Measurements from ENCODE around the gene OGFR.
A peak's percentile ranks its signal among the peaks of the same experiment; 100 is the strongest.

OGFR gene

DNA sequence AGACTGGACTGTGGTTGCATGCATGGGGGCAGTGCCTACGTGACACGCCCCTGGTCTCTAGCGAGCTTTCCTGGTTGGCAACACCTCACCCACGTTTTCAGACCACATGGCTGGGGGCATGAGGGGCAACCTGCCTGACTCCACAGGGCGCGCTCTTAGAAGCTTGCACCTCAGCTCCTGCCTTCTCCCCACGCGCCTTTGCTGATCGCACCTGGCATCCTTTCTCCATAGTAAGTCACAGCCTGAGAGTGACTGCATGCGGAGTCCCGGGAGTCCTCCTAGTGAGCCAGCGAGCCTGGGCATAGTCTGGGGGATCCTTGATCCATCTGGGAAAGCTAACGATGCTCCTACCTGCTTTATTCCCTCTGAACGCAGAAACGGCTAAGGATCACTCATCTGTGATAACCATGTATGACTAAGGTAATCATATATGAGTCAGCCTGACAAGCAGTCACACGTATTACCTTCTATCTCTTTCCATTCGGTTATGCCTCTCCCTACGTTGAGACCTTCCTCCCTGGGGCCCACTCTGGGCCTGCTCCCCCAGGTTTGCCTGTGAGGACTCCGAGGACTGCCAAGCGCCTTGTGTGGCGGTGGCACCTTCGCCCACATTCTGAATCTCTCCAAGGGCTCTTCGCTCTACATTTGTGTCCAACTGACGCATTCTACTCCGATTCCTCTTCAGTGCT is 52.4 kb downstream of the OGFR start:
- H3K4me1 Mint-ChIP-seq, result peaks cover 27% of the 10 kb centered on the region
- H3K9me3 Mint-ChIP-seq, result no peaks in the 10 kb centered on the region
- H3K27ac Mint-ChIP-seq, result no peak overlapping the region
- no peak overlapping the region for H3K4me3 Mint-ChIP-seq
- H3K36me3 Mint-ChIP-seq, result peaks cover 15% of the 10 kb centered on the region
- no peaks in the 10 kb centered on the region for H3K27me3 Mint-ChIP-seq

DNA sequence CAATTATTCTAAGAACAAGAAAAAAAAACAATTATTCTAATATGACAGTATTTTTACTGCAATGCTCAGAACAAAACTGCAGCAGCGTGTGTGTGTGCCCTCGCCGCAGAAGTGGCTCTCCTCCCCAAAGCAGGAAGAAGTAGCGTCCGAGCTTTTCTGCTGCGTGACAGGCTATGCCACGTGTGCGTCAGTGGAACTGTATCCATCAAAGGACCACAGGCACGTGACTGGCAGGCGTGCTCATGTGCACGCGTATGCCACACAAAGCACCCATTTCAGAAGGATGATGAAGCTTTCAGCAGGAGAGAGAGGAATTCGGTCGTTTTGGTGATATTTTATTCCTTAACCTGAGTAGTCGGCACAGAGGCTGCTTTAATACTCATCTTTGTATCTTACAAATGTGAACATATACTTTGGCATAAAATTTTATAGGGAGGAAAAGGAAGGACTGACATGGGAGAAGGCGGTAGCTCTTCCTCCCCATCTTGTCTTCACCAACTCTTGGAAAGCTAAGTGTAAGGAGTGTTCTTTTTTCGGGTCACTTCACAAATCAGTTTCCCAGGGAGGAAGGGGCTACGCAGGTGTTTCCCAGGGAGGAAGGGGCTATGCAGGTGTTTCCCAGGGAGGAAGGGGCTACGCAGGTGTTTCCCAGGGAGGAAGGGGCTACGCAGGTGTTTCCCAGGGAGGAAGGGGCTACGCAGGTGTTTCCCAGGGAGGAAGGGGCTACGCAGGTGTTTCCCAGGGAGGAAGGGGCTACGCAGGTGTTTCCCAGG is 53.6 kb downstream of the OGFR start:
- Mint-ChIP-seq H3K4me1 (peaks cover 31% of the 10 kb centered on the region), H3K4me3 (peak overlapping the region; percentile 47), H3K27ac (no peak overlapping the region), H3K9me3 (no peaks in the 10 kb centered on the region), H3K36me3 (peaks cover 14% of the 10 kb centered on the region), H3K27me3 (no peaks in the 10 kb centered on the region)

DNA sequence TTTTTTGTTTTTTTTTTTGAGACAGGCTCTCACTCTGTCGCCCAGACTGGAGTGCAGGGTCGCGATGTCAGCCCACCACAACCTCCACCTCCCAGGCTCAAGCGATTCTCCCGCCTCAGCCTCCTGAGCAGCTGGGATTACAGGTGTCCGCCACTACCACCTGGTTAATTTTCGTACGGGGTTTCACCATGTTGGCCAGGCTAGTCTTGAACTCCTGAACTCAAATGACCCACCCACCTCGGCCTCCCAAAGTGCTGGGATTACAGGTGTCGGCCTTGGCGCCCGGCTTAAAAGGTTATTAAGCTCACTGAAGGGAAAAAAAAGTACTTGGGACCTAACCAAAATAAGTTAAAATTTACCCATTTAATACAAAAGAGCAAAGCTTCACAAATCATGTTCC is 55.1 kb downstream of the OGFR start:
- peaks cover 10% of the 10 kb centered on the region for H3K36me3 Mint-ChIP-seq
- H3K27me3 Mint-ChIP-seq, result no peaks in the 10 kb centered on the region
- H3K9me3 Mint-ChIP-seq, result no peaks in the 10 kb centered on the region
- no peak overlapping the region for H3K27ac Mint-ChIP-seq
- peak overlapping the region; percentile 76 for H3K4me3 Mint-ChIP-seq
- peaks cover 31% of the 10 kb centered on the region for H3K4me1 Mint-ChIP-seq

DNA sequence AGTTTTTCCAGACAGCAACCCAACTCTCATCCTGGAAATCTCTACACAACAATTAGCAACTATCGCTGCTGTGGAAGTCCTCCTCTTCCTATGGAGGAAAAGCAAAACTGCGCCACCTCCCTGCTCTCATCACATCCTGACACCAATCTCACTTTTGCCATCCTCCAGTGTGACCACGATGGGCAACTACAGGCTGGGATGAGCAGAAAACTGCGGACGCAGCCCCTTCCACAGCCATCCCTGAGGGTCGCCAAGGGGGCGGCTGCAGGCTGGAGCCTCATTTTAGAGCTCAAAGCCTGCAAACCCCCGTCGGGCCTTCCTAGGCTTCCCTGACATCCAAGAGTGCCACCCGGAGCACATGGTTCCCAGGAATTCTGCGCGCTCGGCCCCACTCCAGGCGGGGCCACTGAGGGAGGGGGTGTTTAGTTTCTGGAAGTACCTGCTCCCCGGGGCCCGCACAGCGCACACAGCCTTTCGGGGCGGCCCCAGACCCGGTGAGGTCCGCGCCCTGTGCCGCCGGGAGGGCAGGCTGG is 55.8 kb downstream of the OGFR start:
- Mint-ChIP-seq H3K9me3 (no peaks in the 10 kb centered on the region), H3K27me3 (no peaks in the 10 kb centered on the region), H3K36me3 (peaks cover 10% of the 10 kb centered on the region), H3K4me1 (peaks cover 31% of the 10 kb centered on the region), H3K4me3 (peak overlapping the region; percentile 76), H3K27ac (peak overlapping the region; percentile 68)

- Mint-ChIP-seq H3K36me3 (peaks cover 10% of the 10 kb centered on the region), H3K27ac (no peak overlapping the region), H3K4me3 (no peak overlapping the region), H3K27me3 (no peaks in the 10 kb centered on the region), H3K9me3 (no peaks in the 10 kb centered on the region), H3K4me1 (peaks cover 31% of the 10 kb centered on the region)
Observed at GRCh38 chr20:62860924-62861691, 56.5 kb downstream of the OGFR start.

GRCh38 chr20:62861726-62862336 is 57.2 kb downstream of the OGFR start, which contains the start of gene TCFL5:
TSS of gene TCFL5 (minus strand) at chr20:62861822. CDS start at chr20:62861670, 152 bp downstream.
- H3K36me3 Mint-ChIP-seq, result peaks cover 10% of the 10 kb centered on the region
- H3K27me3 Mint-ChIP-seq, result no peaks in the 10 kb centered on the region
- H3K4me1 Mint-ChIP-seq, result peaks cover 31% of the 10 kb centered on the region
- H3K27ac Mint-ChIP-seq, result peak within 1 kb of the TSS; percentile 68
- peak within 1 kb of the TSS; percentile 76 for H3K4me3 Mint-ChIP-seq
- no peaks in the 10 kb centered on the region for H3K9me3 Mint-ChIP-seq
